WERI-Rb-1 (cell line): ENCODE measurements around the gene FOXP2.
A peak's percentile ranks its signal among the peaks of the same experiment; 100 is the strongest.

ENCODE experiments used
- DNase-seq: peaks from one replicate; pipeline ENCODE4 v3.0.0-alpha.2; 2020
- H3K27ac ChIP-seq: fragments of 250-450 bp; sonication (Bioruptor Pico); 2 replicates; pipeline ENCODE4 v1.5.1; 2020; ENCODE audit warnings: mild to moderate bottlenecking, moderate library complexity
- H3K27me3 ChIP-seq: fragments of 250-450 bp; sonication (Bioruptor Pico); 2 replicates; pipeline ENCODE4 v1.5.1; 2021; ENCODE audit warnings: mild to moderate bottlenecking, low read depth, moderate library complexity; ENCODE audit not compliant: insufficient read depth, severe bottlenecking
- H3K36me3 ChIP-seq: fragments of 250-450 bp; sonication (Bioruptor Pico); 2 replicates; pipeline ENCODE4 v1.5.1; 2020; ENCODE audit warnings: mild to moderate bottlenecking, moderate library complexity
- H3K4me3 ChIP-seq: 2 replicates; pipeline ENCODE4 v1.5.1; 2011; ENCODE audit warnings: low read depth, mild to moderate bottlenecking, control low read depth, low read length
- H3K9me3 ChIP-seq: fragments of 250-450 bp; sonication (Bioruptor Pico); 2 replicates; pipeline ENCODE4 v1.5.1; 2021; ENCODE audit warnings: mild to moderate bottlenecking, moderate library complexity; ENCODE audit not compliant: severe bottlenecking
- CTCF ChIP-seq: IDR thresholded peaks from 2 replicates; pipeline ENCODE4 v1.5.1; 2011; ENCODE audit warnings: low read depth, mild to moderate bottlenecking, control low read depth, inconsistent platforms, low read length

The FOXP2 gene

GRCh38 chr7:114623146-114623545, 208.5 kb downstream of the FOXP2 start:
- no peak for TF ChIP-seq CTCF
- peak; percentile 37 for DNase-seq
- H3K27me3 ChIP-seq, result no peaks in the 10 kb centered on the region
- peak overlapping the region; percentile 90 for H3K27ac ChIP-seq
- no peaks in the 10 kb centered on the region for H3K9me3 ChIP-seq
- H3K36me3 ChIP-seq, result no peaks in the 10 kb centered on the region
- H3K4me3 ChIP-seq, result no peak overlapping the region

- no peak for DNase-seq
- no peak for TF ChIP-seq CTCF
- H3K27me3 ChIP-seq, result no peaks in the 10 kb centered on the region
- H3K27ac ChIP-seq, result no peak overlapping the region
- no peak overlapping the region for H3K4me3 ChIP-seq
- H3K9me3 ChIP-seq, result no peaks in the 10 kb centered on the region
- H3K36me3 ChIP-seq, result peaks cover 30% of the 10 kb centered on the region
These were observed 212.6 kb downstream of the FOXP2 start for GRCh38 chr7:114627231-114627630.

- Histone ChIP-seq H3K4me3 (no peak overlapping the region), H3K36me3 (peaks cover 32% of the 10 kb centered on the region), H3K9me3 (no peaks in the 10 kb centered on the region), H3K27ac (no peak overlapping the region), H3K27me3 (no peaks in the 10 kb centered on the region)
- no peak for DNase-seq
- no peak for TF ChIP-seq CTCF
These were observed 213.7 kb downstream of the FOXP2 start for GRCh38 chr7:114628362-114628761.

GRCh38 chr7:114629762-114630161, 215.1 kb downstream of the FOXP2 start:
- Histone ChIP-seq H3K36me3 (peaks cover 35% of the 10 kb centered on the region), H3K27me3 (no peaks in the 10 kb centered on the region), H3K9me3 (no peaks in the 10 kb centered on the region), H3K4me3 (no peak overlapping the region), H3K27ac (no peak overlapping the region)
- DNase-seq, result no peak
- no peak for TF ChIP-seq CTCF

GRCh38 chr7:114630201-114630990, 215.8 kb downstream of the FOXP2 start:
- no peak for TF ChIP-seq CTCF
- no peak for DNase-seq
- no peak overlapping the region for H3K27ac ChIP-seq
- H3K27me3 ChIP-seq, result no peaks in the 10 kb centered on the region
- no peaks in the 10 kb centered on the region for H3K9me3 ChIP-seq
- no peak overlapping the region for H3K4me3 ChIP-seq
- peaks cover 35% of the 10 kb centered on the region for H3K36me3 ChIP-seq
